HL-60 (cell line): ENCODE data around the gene GPX3.

Experiments used
- DNase-seq, 2 experiments: peaks; one replicate each; pipeline ENCODE4 v3.0.0-alpha.2; 2010 to 2020; ENCODE audit warnings: low read depth in 1 of 2, low spot score in 1 of 2
- H3K27ac ChIP-seq: fragments of 250-450 bp; sonication (Bioruptor Pico); replicated peaks from 2 replicates; pipeline ENCODE4 v1.5.1; 2020; ENCODE audit warnings: mild to moderate bottlenecking, moderate library complexity
- H3K27me3 ChIP-seq: fragments of 250-450 bp; sonication (Bioruptor Pico); 2 replicates; pipeline ENCODE4 v1.5.1; 2021; ENCODE audit warnings: mild to moderate bottlenecking, moderate library complexity; ENCODE audit not compliant: insufficient read depth, poor library complexity, severe bottlenecking
- H3K4me3 ChIP-seq: replicated peaks from 2 replicates; pipeline ENCODE4 v1.5.1; 2011; ENCODE audit warnings: mild to moderate bottlenecking, control low read depth, low read length; ENCODE audit not compliant: insufficient read depth
- CTCF ChIP-seq: IDR thresholded peaks from one replicate; pipeline ENCODE4 v1.5.1; 2011; ENCODE audit warnings: low read length, control low read depth, inconsistent platforms; ENCODE audit not compliant: insufficient read depth
- GABPA ChIP-seq: IDR thresholded peaks from 2 replicates; pipeline ENCODE4 v1.6.1; 2012; ENCODE audit warnings: low read depth
- POLR2AphosphoS5 ChIP-seq: IDR thresholded peaks from 2 replicates; pipeline ENCODE4 v1.6.1; 2012; ENCODE audit warnings: low read depth
- SPI1 ChIP-seq: IDR thresholded peaks from 2 replicates; pipeline ENCODE4 v1.6.1; 2012; ENCODE audit warnings: low read depth, mild to moderate bottlenecking, borderline replicate concordance
- TF ChIP-seq, protein P1 (sequence below): IDR thresholded peaks from 2 replicates; pipeline ENCODE4 v1.6.1; 2012; ENCODE audit warnings: low read depth; ENCODE audit not compliant: insufficient replicate concordance

Gene GPX3

GRCh38 chr5:151068433-151069197, 48.2 kb downstream of the GPX3 start:
- no peak overlapping the region for H3K27ac ChIP-seq
- no peak overlapping the region for H3K4me3 ChIP-seq
- H3K27me3 ChIP-seq = no peaks in the 10 kb centered on the region
- no peak for TF ChIP-seq CTCF
- no peak for TF ChIP-seq POLR2AphosphoS5
- TF ChIP-seq SPI1 = no peak
- TF ChIP-seq, protein P1, sequence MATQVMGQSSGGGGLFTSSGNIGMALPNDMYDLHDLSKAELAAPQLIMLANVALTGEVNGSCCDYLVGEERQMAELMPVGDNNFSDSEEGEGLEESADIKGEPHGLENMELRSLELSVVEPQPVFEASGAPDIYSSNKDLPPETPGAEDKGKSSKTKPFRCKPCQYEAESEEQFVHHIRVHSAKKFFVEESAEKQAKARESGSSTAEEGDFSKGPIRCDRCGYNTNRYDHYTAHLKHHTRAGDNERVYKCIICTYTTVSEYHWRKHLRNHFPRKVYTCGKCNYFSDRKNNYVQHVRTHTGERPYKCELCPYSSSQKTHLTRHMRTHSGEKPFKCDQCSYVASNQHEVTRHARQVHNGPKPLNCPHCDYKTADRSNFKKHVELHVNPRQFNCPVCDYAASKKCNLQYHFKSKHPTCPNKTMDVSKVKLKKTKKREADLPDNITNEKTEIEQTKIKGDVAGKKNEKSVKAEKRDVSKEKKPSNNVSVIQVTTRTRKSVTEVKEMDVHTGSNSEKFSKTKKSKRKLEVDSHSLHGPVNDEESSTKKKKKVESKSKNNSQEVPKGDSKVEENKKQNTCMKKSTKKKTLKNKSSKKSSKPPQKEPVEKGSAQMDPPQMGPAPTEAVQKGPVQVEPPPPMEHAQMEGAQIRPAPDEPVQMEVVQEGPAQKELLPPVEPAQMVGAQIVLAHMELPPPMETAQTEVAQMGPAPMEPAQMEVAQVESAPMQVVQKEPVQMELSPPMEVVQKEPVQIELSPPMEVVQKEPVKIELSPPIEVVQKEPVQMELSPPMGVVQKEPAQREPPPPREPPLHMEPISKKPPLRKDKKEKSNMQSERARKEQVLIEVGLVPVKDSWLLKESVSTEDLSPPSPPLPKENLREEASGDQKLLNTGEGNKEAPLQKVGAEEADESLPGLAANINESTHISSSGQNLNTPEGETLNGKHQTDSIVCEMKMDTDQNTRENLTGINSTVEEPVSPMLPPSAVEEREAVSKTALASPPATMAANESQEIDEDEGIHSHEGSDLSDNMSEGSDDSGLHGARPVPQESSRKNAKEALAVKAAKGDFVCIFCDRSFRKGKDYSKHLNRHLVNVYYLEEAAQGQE = no peak
- TF ChIP-seq GABPA = no peak
- DNase-seq = no peak

DNA sequence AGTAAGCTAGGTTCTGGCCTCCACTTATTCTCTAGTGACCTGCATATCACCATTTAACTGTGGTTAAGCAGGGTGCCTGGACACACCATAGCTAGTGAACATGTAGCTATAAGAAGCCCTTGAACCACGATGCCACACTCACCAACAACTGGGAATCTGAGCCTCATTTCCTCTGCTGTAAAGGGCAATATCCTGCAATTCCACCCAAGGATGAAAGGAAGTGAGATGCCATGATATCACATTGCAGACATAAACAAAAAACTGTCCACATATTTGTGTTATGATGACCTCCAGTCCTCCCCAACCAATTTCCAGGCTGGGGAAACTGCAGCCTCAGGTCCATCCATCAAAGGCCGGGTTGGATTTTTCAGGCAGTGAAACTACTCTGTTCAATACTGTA, 50.1 kb downstream of the GPX3 start:
- TF ChIP-seq, protein P1 = no peak
- no peak for TF ChIP-seq POLR2AphosphoS5
- no peak for TF ChIP-seq SPI1
- TF ChIP-seq GABPA = no peak
- no peak for TF ChIP-seq CTCF
- H3K27ac ChIP-seq = no peak overlapping the region

GRCh38 chr5:151071021-151071420, 50.6 kb downstream of the GPX3 start:
- Histone ChIP-seq H3K27ac (no peak overlapping the region), H3K4me3 (no peak overlapping the region), H3K27me3 (no peaks in the 10 kb centered on the region)
- TF ChIP-seq CTCF = no peak
- TF ChIP-seq, protein P1 = no peak
- no peak for TF ChIP-seq POLR2AphosphoS5
- TF ChIP-seq GABPA = no peak
- TF ChIP-seq SPI1 = no peak
- no peak for DNase-seq

More for the DNA sequence above, 50.1 kb downstream of the GPX3 start:
- H3K4me3 ChIP-seq = no peak overlapping the region
- no peak for DNase-seq
- no peaks in the 10 kb centered on the region for H3K27me3 ChIP-seq
